Measurements from ENCODE around the gene NT5DC1.

The NT5DC1 gene

DNA sequence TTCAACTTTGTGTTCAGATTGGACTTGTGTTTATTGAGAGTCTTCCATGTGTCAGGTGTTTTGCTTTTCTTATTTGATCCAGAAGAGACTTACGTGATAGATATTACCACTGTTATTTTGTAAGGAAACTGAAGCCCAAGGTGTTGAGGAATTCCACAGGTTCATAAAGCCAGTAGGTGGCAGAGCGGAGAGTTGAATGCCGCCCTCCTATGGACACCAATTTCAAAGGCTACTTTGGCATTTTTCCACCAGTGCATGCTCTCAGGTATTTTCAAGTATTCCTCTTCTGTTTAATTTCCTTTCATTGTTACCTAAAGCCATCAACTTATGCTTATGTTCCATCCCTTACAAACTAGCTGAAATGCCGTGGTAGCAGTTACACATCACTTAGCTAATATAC, 39.3 kb downstream of the NT5DC1 start:
- no peak for DNase-seq (ENCODE audit: low read depth)

DNA sequence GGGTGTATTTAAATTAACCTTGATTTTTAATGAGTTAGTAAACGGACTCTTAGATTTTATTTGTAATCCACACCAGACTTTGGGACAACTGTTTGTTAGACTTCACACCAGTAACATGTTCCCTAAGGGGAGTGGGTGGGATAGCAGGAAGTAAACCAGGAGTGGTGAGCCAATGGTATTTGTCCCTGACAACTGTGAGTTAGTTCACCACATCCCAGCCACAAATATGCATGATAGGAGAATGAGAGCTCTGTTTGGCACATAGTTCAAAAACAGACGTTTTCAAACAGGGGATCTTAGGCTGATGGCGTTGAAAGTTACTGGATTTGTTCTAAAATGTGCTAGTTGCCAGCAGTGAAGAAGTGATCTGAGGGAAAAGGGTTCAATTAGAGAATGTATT, 44.0 kb downstream of the NT5DC1 start:
- no peak for DNase-seq (ENCODE audit: low read depth)

DNA sequence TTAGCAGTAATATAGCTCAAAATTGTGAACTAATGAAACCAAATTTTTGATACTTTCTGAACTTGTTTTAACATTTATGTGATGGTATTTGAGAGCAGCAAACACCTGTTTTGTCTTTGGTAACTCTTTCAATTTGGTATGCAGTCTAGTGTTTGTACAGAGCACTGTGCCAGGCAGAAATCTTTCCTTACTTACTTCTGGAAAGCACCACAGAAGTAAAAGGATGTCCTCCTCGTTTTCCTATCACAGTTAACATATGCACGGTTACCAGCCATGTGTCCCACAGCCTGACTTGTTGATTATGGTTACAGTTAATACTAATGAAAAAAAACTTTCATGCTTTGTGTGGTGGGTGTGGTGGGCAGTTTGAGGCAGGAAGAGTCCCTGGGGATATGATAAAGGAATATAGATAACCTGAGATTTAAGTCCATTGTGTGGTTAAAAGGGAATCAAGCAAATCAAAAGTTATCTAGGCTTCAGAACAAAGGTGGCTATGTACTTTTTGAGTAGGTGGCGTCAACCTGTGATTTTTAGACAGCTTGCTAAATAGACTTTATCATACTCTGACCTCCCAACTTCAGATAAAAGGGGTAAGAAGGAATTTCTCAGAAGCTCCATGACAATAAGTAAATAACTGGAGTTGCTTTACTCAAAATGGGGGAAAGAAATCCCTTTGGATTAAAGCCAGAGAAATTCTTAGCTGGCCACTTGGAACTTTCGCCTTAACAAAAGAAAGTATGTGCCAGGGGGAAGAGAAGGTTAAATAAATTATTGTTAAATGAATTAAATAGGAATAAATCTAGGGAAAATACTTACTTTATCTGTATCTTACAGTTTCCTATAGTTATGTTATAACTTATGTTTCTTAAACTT, 45.4 kb downstream of the NT5DC1 start:
- DNase-seq (ENCODE audit: low read depth): no peak

- DNase-seq (ENCODE audit: low read depth): no peak
Measured at GRCh38 chr6:116152620-116153019, 52.0 kb downstream of the NT5DC1 start.

DNA sequence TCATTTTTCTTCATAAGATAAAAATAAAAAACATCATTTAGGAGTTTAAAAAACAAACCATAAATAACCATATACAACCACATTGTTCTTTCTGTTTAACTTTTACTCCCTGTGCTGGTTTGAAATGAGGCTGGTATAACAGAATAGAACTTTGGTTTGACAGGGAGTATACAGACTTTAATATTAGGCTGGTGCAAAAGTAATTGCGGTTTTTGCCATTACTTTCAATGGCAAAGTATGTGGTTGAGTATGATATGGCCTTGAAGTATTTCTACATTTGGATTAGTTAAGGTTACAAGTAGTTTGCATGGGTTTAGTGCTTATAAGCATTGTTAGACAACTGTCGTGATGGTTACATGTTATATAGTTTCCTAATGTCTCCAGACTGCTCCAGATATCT, 54.2 kb downstream of the NT5DC1 start:
- DNase-seq (ENCODE audit: low read depth): no peak

- no peak for DNase-seq (ENCODE audit: low read depth)
Measured at GRCh38 chr6:116156405-116157326, 56.0 kb downstream of the NT5DC1 start.

- no peak for DNase-seq (ENCODE audit: low read depth)
Measured at GRCh38 chr6:116157391-116157790, 56.7 kb downstream of the NT5DC1 start.

DNA sequence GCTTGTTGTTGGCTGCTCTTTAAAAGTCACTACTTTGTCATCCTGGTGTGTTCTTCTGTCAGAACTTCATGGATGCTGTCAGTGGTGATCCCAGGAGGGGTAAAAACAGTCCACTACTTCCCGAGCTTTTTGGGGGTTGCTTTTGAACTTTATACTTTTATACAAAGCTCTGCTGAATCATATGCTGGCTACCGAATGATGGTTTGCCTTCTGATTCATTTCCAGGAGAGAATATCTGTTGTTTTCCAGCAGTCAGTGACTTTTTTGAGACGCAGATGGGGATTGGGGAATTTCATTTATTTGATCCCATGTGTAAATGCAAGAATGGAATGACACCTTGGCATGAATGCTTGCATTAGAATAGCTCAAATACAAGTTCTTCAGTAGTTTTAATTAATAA, 58.0 kb downstream of the NT5DC1 start:
- DNase-seq (ENCODE audit: low read depth): no peak

- DNase-seq (ENCODE audit: low read depth): no peak
Measured at GRCh38 chr6:116159782-116160524, 59.3 kb downstream of the NT5DC1 start.

GRCh38 chr6:116165596-116165995, 64.9 kb downstream of the NT5DC1 start:
- DNase-seq (ENCODE audit: low read depth): no peak

DNA sequence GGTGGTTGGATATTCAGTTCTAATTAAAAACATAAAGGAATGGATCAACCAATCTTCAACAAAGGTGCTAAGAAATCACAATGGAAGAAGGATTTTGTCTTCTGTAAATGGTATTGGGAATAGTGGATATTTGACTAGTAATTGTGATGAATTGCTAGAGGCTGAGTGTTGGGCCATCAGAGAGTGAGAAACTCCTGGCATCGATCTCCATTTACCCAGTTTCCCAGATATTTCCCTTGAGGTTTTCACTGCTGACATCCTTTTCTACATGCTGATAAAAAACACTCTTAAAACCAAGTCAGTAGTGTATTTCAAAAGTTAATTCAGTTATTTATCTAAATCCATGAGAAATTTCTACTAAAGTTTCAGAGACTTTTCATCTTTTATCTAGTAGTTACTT, 65.7 kb downstream of the NT5DC1 start:
- no peak for DNase-seq (ENCODE audit: low read depth)

DNA sequence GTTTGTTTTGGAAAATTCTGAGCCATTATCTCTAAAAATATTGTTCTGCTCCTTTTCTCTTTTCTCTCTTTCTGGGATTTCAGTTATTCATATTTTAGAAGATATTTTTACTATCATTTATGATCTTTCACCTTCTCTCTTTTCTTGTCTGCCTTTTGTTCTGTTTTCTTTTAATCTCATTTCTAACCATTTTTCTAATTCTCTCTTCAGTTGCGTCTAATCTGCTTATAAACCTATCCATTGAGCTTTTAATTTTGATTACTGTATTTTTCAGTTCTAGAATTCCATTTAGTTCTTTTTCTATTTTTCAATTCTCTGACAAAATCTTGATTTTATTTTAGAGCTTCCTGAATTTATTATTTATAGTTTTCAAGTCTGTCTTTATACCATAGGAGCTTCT, 67.5 kb downstream of the NT5DC1 start:
- no peak for DNase-seq (ENCODE audit: low read depth)

- DNase-seq (ENCODE audit: low read depth): no peak
Measured at GRCh38 chr6:116169880-116170279, 69.2 kb downstream of the NT5DC1 start.

DNA sequence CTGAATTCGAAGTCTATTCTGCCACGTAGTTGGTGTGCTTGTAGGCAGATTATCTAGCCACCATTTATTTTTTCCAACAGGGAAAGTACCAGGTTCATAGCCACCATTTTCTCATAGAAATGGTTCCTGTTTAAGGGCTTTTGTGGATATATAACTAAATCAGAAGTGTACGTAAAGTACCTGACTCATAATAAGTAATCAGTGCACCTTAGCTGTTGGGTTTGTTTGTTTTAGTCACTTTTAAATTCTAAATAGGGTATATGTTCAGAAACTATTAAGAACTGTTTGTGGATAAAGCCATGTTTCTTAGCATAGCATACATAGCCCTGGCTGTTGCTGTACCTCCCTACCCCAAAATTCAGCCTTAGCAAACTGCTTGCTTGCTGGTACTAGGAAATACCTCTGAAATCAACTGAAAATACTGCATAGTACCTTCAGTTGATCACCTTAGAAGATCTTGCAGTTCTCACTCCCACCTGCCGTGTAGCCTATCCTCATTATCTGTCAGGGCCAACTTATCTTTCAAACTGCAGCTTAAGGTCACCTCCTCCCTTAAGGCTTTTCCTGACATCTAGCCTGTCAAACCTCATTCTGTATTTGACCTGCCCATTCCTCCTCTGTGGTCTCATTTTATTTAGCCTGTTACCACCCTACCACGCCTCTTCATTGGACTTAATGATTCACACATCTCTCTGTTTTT, 69.9 kb downstream of the NT5DC1 start:
- DNase-seq (ENCODE audit: low read depth): no peak

DNA sequence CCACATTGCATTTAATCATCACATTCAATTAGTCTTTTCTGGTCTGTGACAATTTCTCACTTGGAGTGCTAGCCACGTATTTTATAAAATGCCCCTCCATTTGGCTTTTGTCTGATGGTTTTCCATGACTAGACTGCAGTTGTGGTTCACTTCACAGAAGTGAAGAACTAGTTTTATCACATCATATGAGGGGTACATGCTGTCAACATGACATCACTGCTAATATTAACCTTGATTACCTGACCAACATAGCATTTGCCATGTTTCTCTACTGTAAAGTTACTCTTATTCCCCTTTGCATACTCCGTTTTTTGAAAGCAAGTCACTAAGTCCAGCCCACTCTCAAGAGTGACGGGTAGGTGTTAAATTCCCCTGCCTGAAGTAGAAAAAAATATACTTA, 73.3 kb downstream of the NT5DC1 start:
- no peak for DNase-seq (ENCODE audit: low read depth)

DNA sequence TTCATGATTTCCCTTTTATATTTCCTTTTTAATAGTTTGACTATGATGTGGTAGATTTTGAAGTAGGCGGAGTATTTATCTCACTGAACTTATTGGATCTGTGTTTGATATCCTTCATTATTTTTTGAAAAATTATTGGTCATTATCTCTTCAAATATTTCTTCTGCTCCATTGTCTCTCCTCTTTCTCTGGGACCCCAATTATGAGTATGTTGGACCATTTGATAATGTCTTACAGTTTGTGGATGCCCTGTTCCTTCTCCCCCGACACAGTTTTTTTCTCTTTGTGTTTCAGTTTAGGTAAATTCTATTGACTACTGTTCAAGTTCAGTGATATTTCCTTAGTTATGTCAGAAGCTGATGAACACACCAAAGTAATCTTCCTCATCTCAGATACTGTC, 74.7 kb downstream of the NT5DC1 start:
- DNase-seq (ENCODE audit: low read depth): no peak

- no peak for DNase-seq (ENCODE audit: low read depth)
Measured at GRCh38 chr6:116176596-116176995, 75.9 kb downstream of the NT5DC1 start.

- DNase-seq (ENCODE audit: low read depth): no peak
Measured at GRCh38 chr6:116180375-116180774, 79.7 kb downstream of the NT5DC1 start.

DNA sequence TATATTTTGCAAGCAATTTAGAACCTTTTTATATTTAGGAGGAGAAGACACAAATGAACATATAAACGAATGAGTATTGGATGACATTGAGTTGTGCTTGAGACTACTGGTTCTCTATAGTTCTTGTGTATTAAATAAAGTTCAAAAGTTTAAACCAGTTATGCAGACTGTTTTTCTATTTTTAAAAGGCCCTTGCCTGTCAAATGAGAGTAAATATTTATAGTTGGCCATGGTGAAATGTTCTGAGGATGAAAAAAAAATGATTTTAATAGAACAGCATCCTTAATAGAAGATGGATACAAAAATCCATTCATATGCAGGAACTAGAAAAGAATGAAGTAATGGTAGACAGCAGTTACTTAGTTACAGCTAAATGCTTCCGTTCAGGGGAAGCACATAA, 88.8 kb downstream of the NT5DC1 start:
- no peak for DNase-seq (ENCODE audit: low read depth)

- no peak for DNase-seq (ENCODE audit: low read depth)
Measured at GRCh38 chr6:116190550-116190949, 89.9 kb downstream of the NT5DC1 start.

DNA sequence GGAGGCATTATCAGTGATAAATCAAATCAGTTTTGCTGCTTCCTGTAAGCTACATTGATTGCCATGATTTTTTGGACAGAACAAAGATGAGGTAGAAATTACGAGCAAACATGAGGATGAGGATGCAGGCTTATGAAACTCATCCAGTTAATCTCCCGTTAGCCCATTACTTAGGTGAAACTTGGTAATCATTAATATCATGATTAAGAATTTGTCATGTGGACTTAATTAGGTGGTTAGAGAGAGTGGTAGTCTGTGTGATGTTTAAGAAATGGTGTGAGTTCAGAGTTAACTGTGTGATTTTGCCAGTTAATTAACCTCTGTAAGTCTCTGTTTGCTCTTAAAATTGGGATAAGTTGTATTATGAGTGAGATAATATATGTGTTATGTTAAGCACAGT, 91.2 kb downstream of the NT5DC1 start:
- DNase-seq (ENCODE audit: low read depth): no peak

DNA sequence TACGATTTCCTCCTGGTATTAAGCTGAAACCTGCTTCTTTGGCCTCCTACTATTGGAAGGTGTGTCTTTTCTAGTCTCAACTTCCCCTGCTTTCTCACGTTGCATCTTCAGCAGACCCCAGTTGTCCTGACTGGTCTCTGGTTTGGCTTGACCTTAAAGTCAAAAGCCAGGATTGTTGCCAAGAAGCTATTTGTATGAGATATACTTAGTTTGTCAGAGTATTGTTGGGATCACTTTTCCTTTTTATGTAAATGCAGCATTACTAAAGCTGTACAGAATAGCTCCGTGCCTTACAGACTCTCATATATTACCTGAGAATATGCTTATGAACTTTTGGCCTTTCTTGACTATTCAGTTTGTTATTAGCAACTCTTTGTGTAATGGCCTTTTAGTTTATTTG, 92.1 kb downstream of the NT5DC1 start:
- DNase-seq (ENCODE audit: low read depth): no peak

Data from stimulated activated CD8-positive, alpha-beta memory T cell treated with anti-CD3 and anti-CD28 coated beads, Interleukin-15, amount 100 ng/mL, for 24 hours (primary cell).